HEK293T (cell line): Measurements from ENCODE around the gene KPNA3.

Source experiments
- CTCF ChIA-PET: fragments of 350-600 bp; formaldehyde crosslinking; extraction: SDS; loops from one replicate; lab custom pipeline; 2021; ENCODE audit warnings: antibody characterized with exemption, inconsistent platforms; lab: Yijun Ruan, JAX
- POLR2A ChIA-PET: fragments of 350-600 bp; formaldehyde crosslinking; extraction: SDS; loops from one replicate; lab custom pipeline; 2020; ENCODE audit warnings: antibody characterized with exemption, inconsistent platforms; lab: Yijun Ruan, JAX
- DNase-seq: peaks from one replicate; pipeline ENCODE4 v3.0.0; 2012; ENCODE audit warnings: mixed read lengths; ENCODE audit errors: extremely low spot score
- ARNT ChIP-seq: fragments of 450-650 bp; IDR thresholded peaks from 2 replicates; pipeline ENCODE4 v1.6.1; 2017; ENCODE audit warnings: mild to moderate bottlenecking
- BHLHE40 ChIP-seq: fragments of 450-650 bp; IDR thresholded peaks from 2 replicates; pipeline ENCODE4 v1.6.1; 2016; ENCODE audit warnings: mild to moderate bottlenecking, moderate library complexity, borderline replicate concordance
- CTBP1 ChIP-seq: fragments of 450-650 bp; IDR thresholded peaks from 2 replicates; pipeline ENCODE4 v1.6.1; 2016; ENCODE audit warnings: borderline replicate concordance
- ELF4 ChIP-seq: fragments of 450-650 bp; IDR thresholded peaks from 2 replicates; pipeline ENCODE4 v1.6.1; 2017; ENCODE audit warnings: antibody characterized with exemption
- FOXA1 ChIP-seq: fragments of 450-650 bp; IDR thresholded peaks from 2 replicates; pipeline ENCODE4 v1.6.1; 2016; ENCODE audit warnings: mild to moderate bottlenecking
- FOXK2 ChIP-seq: fragments of 450-650 bp; IDR thresholded peaks from 2 replicates; pipeline ENCODE4 v1.6.1; 2016; ENCODE audit warnings: mild to moderate bottlenecking
- FOXM1 ChIP-seq: fragments of 450-650 bp; IDR thresholded peaks from 2 replicates; pipeline ENCODE4 v1.6.1; 2017; ENCODE audit warnings: mild to moderate bottlenecking, borderline replicate concordance
- HDGF ChIP-seq: fragments of 450-650 bp; IDR thresholded peaks from 2 replicates; pipeline ENCODE4 v1.6.1; 2017; ENCODE audit warnings: antibody characterized with exemption, borderline replicate concordance
- L3MBTL2 ChIP-seq: fragments of 450-650 bp; conservative IDR thresholded peaks from 2 replicates; pipeline ENCODE4 v1.6.1; 2016; ENCODE audit warnings: mild to moderate bottlenecking
- LEF1 ChIP-seq: fragments of 450-650 bp; IDR thresholded peaks from 2 replicates; pipeline ENCODE4 v1.6.1; 2017; ENCODE audit warnings: mild to moderate bottlenecking, borderline replicate concordance
- NFRKB ChIP-seq: fragments of 450-650 bp; IDR thresholded peaks from 2 replicates; pipeline ENCODE4 v1.6.1; 2016; ENCODE audit warnings: mild to moderate bottlenecking, moderate library complexity
- SP1 ChIP-seq: fragments of 450-650 bp; IDR thresholded peaks from 2 replicates; pipeline ENCODE4 v1.6.1; 2017
- SUZ12 ChIP-seq: fragments of 450-650 bp; IDR thresholded peaks from 2 replicates; pipeline ENCODE4 v1.6.1; 2016; ENCODE audit warnings: mild to moderate bottlenecking
- TARDBP ChIP-seq: fragments of 450-650 bp; IDR thresholded peaks from 2 replicates; pipeline ENCODE4 v1.6.1; 2016
- ZNF384 ChIP-seq: fragments of 450-650 bp; IDR thresholded peaks from 2 replicates; pipeline ENCODE4 v1.6.1; 2016
- TF ChIP-seq, protein P1 (sequence below): fragments of 450-650 bp; IDR thresholded peaks from 2 replicates; pipeline ENCODE4 v1.6.1; 2016

KPNA3 gene

DNA sequence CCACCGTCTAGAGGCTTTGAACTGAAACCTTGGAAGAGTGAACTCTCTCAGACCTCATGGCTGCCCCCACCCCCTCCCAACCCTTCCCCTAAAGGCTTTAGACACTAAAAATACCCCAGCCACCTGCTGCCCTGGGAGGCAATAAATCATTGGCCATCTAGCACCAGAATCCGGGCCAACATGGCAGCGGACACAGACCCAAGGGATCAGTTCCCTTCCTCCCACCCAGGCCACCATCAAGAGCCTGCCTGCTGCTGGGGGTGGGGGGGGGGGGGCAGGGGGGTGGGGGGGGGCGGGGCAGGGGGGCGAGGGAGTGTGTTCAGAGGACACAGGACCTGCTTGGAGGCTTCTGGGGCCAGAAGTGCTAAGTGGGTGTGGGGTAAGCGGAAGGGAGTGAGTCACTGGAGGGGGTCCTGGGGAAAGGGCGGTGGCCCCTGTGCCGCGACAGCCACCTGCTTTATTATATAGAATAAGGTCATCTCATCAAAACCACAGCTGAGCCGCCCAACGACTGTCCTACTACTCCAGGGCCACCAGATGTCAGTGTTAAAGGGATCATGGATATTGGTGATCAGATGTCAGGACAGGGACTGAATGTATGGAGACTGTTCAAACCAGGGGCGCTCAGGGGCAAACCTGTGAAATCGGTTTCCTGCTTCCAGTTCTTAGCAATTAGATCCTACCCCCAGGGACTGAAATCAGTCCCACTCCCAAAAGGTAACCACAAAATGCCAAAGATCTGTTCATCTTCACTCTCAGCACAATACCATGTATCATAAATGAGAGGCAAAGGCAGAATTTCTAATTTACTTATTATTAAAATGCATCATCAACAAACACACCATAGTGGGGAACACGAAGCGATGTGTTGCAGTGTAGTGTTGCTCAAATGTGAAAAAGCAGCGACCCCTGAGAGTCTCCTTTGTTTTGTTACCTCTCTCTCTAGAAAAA lies 139.9 kb downstream of the KPNA3 start:
- TF ChIP-seq ELF4 = no peak
- no peak for TF ChIP-seq FOXK2
- TF ChIP-seq CTBP1 = no peak
- no peak for TF ChIP-seq LEF1
- no peak for TF ChIP-seq FOXA1
- no peak for TF ChIP-seq ARNT
- TF ChIP-seq BHLHE40 = no peak
- TF ChIP-seq ZNF384 = no peak
- peak; percentile 74 for DNase-seq
- POLR2A ChIA-PET = no interaction called here
- CTCF ChIA-PET = no interaction called here

DNA sequence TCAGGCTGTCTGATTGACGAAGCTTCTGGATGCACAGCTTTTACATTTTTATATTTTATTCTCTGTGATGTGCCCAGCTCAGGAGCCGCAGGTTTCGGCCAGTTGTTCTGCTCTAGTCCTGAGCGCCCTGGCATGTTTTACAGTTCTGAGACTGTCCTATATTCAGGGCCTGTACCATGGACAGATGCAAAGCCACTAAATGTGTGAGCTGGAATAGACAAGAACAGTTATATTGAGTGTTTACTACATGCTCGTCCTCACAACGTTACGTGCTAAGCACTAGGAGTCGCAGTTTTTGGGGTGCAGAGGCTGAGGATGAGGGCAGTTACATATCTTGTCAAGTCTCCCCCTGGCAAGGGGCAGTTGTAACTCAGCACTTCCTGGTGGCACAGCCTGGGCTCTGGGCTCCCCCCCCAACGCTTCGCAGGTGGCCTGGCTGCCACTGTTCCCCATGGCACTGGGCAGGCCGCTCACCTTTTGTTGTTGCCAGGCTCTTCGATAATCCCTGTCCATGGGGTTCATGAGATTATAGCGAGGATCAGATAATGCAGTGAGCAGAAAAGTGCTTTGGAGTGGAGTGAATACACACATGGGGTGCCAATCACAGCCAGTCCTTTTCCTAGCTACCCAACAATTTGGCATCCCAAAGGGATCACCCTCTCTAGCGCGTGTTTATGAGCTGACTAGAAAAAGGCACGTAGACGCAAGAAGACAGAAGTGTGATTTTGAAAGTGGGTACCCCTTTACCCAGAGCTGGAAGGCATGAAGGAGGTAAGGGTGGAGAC lies 140.7 kb downstream of the KPNA3 start:
- CTCF ChIA-PET = no interaction called here
- DNase-seq = no peak
- POLR2A ChIA-PET = no interaction called here

DNA sequence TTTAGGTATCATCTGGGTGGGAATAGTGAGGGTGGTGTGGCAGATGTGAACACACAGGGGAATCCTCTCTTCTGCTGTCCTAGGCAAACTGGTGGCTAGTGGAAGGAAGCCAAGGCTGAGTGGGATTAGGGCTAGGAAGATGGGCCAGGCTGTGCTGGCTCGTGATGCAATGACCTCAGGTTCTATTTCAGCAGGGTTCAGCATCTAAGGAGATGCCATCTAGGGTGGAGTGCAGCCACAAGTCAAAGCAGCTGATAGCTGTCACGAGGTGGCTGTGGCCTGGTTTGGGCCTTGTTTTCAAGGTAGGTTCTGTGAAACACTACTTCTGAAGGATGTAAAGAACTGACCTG lies 142.5 kb downstream of the KPNA3 start:
- CTCF ChIA-PET = no interaction called here
- POLR2A ChIA-PET = no interaction called here
- TF ChIP-seq ZNF384 (no peak), HDGF (no peak), ARNT (no peak), TARDBP (no peak), ELF4 (no peak), FOXM1 (no peak), LEF1 (no peak), BHLHE40 (no peak), NFRKB (no peak), FOXK2 (no peak), SP1 (no peak), SUZ12 (no peak), CTBP1 (no peak), L3MBTL2 (no peak), FOXA1 (no peak)
- TF ChIP-seq, protein P1, sequence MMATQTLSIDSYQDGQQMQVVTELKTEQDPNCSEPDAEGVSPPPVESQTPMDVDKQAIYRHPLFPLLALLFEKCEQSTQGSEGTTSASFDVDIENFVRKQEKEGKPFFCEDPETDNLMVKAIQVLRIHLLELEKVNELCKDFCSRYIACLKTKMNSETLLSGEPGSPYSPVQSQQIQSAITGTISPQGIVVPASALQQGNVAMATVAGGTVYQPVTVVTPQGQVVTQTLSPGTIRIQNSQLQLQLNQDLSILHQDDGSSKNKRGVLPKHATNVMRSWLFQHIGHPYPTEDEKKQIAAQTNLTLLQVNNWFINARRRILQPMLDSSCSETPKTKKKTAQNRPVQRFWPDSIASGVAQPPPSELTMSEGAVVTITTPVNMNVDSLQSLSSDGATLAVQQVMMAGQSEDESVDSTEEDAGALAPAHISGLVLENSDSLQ = no peak
- DNase-seq = no peak

More for the DNA sequence above, 140.7 kb downstream of the KPNA3 start:
- TF ChIP-seq FOXK2 = no peak
